ENCODE measurements around the gene CNR1.
"Not testable (repeated sequence)": the region's sequence is repeated elsewhere in the genome, so short reads cannot be mapped to it uniquely, and the experiment has no call there.

Gene CNR1

GRCh38 chr6:88165844-88166492 is at the start of gene CNR1:
Gene CNR1 (minus strand): TSS chr6:88166347. CDS start chr6:88145274, 21,073 bp downstream.
- peak; percentile 79 for DNase-seq (ENCODE audit: low read depth, low spot score)

- DNase-seq (ENCODE audit: low read depth, low spot score), result no peak
These were observed 45.3 kb upstream of the CNR1 start for GRCh38 chr6:88211446-88211845.

- no peak for DNase-seq (ENCODE audit: low read depth, low spot score)
These were observed 43.2 kb upstream of the CNR1 start for GRCh38 chr6:88209301-88209700.

GRCh38 chr6:88208726-88209125 is 42.6 kb upstream of the CNR1 start:
- no peak for DNase-seq (ENCODE audit: low read depth, low spot score)

- DNase-seq (ENCODE audit: low read depth, low spot score), result not testable (repeated sequence)
These were observed 35.6 kb upstream of the CNR1 start for GRCh38 chr6:88201734-88202133.

GRCh38 chr6:88184921-88185320 is 18.8 kb upstream of the CNR1 start:
- DNase-seq (ENCODE audit: low read depth, low spot score), result no peak

- no peak for DNase-seq (ENCODE audit: low read depth, low spot score)
These were observed 17.3 kb upstream of the CNR1 start for GRCh38 chr6:88183471-88183870.

GRCh38 chr6:88179692-88180091 is 13.5 kb upstream of the CNR1 start:
- DNase-seq (ENCODE audit: low read depth, low spot score), result no peak

GRCh38 chr6:88177961-88178464 is 11.9 kb upstream of the CNR1 start:
- peak; percentile 52 for DNase-seq (ENCODE audit: low read depth, low spot score)

- DNase-seq (ENCODE audit: low read depth, low spot score), result no peak
These were observed 8.8 kb upstream of the CNR1 start for GRCh38 chr6:88174906-88175305.

GRCh38 chr6:88171312-88171711 is 5.2 kb upstream of the CNR1 start:
- DNase-seq (ENCODE audit: low read depth, low spot score), result no peak

- DNase-seq (ENCODE audit: low read depth, low spot score), result no peak
These were observed 2.2 kb upstream of the CNR1 start for GRCh38 chr6:88168362-88168761.

- DNase-seq (ENCODE audit: low read depth, low spot score), result no peak
These were observed 1.3 kb upstream of the CNR1 start for GRCh38 chr6:88167352-88167937.

GRCh38 chr6:88166493-88167351 is 575 bp upstream of the CNR1 start:
- DNase-seq (ENCODE audit: low read depth, low spot score), result peak; percentile 40

GRCh38 chr6:88165087-88165843 is 882 bp downstream of the CNR1 start:
- DNase-seq (ENCODE audit: low read depth, low spot score), result no peak

GRCh38 chr6:88164061-88164460 is 2.1 kb downstream of the CNR1 start:
- no peak for DNase-seq (ENCODE audit: low read depth, low spot score)

GRCh38 chr6:88163616-88164015 is 2.5 kb downstream of the CNR1 start:
- no peak for DNase-seq (ENCODE audit: low read depth, low spot score)

GRCh38 chr6:88161940-88162339 is 4.2 kb downstream of the CNR1 start:
- no peak for DNase-seq (ENCODE audit: low read depth, low spot score)

GRCh38 chr6:88157106-88157505 is 9.0 kb downstream of the CNR1 start:
- DNase-seq (ENCODE audit: low read depth, low spot score), result no peak

GRCh38 chr6:88145298-88145963 is 20.7 kb downstream of the CNR1 start:
- no peak for DNase-seq (ENCODE audit: low read depth, low spot score)

- no peak for DNase-seq (ENCODE audit: low read depth, low spot score)
These were observed 21.4 kb downstream of the CNR1 start for GRCh38 chr6:88144637-88145297.

Measured in astrocyte of the hippocampus (primary cell).